ENCODE data around the gene AURKA.
"Not testable (repeated sequence)": the region's sequence is repeated elsewhere in the genome, so short reads cannot be mapped to it uniquely, and the experiment has no call there.

Gene AURKA

DNA sequence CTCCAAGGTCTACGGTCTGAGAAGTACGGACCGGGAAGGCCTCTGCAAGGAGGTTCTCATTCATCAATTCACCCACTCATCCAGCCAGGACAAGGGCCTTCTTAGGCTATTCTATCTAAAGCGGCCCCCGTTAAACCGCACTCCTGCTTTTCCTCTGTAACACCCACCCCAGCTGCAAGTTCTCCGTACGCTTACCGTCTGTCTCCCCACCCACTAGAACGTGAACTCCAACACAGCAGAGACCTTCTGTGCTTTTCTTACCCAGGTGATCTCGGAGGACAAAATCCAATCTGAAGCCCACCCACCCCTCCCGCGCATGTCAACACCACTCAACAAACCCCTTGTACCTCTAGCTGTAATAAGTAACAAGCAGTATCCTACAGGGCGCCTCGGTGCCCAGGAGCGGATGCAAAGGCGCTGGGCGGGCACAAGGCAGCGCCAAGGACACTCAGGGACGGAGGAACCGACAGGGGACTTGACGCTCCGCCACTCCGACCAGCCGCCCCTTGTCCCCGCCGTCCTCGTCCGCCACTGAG is 351 bp downstream of the AURKA start:
- no peak for DNase-seq (ENCODE audit: low spot score)

- DNase-seq (ENCODE audit: low spot score) = no peak
Observed at GRCh38 chr20:56391037-56391436, 978 bp downstream of the AURKA start.

- DNase-seq (ENCODE audit: low spot score) = not testable (repeated sequence)
Observed at GRCh38 chr20:56390396-56390795, 1.6 kb downstream of the AURKA start.

GRCh38 chr20:56389807-56390206 is 2.2 kb downstream of the AURKA start:
- no peak for DNase-seq (ENCODE audit: low spot score)

- DNase-seq (ENCODE audit: low spot score) = no peak
Observed at GRCh38 chr20:56388882-56389281, 3.1 kb downstream of the AURKA start.

DNA sequence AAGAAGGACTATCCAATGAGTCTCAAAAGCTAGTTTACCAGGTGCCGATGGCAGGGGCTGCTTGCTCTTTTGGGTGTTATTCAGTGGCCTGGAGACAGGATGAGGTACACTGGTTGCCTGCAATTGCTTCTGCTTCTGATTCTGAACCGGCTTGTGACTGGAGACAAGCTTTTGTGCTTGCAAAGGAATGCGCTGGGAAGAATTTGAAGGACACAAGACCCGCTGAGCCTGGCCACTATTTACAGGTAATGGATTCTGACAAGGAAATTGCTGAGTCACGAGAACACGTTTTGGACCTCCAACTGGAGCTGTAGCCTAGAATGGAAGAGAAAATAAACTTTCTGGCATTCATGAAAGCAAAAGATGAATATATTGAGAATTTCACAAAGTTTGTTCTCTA is 5.8 kb downstream of the AURKA start:
- DNase-seq (ENCODE audit: low spot score) = no peak

DNA sequence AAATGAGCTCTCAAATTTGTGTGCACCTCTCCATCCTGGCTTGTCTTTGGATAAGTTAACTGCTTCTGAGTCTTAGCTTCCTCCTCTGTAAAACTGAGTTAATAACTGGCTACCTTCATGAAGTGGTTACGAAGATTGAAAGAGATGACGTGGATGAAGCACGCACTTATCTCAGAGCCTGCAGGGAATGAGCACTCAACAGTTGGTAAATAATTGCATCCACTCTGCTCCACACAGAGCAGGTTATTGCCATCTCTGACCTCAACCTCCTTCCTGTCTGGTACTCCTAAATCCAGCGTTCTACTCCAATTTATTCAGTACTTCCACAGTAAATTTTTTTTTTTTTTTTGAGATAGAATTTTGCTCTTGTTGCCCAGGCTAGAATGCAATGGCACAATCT is 6.9 kb downstream of the AURKA start:
- no peak for DNase-seq (ENCODE audit: low spot score)

DNA sequence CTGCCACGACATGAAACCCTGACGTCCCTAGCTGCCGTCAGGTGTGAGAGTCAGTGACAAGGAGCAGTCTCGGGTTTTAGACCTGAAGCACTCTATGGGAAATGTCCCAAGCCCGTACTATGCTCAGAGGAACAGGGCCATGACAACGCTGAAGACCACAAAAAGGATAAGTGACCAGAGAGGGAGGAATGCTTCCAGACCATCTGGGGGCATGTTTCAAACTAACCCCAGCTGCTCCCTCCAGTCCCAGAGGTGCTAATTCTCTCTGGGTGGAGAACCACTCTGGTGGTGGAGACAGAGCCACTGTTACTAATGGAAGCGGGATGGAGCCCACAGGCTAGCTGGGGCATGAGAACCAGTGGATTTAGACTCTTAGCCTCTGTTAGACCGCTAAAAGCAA is 8.7 kb downstream of the AURKA start:
- DNase-seq (ENCODE audit: low spot score) = no peak

DNA sequence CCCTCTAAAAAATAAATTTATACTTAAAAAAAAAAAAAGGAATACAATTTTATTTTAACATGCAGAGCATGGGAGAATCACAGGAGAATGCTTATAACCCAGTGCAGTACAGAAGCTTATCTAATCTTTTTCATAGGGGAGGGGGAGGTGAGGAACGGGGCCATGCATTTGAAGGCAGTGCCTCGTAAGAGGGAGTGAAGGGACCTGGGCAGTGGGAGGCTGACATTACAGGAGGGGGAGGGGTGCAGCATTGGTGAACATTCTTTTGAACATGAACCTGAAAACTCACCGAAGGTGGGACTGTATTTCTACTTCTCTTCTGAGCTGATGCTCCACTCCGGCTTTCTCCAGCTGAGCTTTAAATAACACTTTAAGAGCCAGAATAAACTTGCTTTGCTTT is 9.3 kb downstream of the AURKA start:
- DNase-seq (ENCODE audit: low spot score) = no peak

DNA sequence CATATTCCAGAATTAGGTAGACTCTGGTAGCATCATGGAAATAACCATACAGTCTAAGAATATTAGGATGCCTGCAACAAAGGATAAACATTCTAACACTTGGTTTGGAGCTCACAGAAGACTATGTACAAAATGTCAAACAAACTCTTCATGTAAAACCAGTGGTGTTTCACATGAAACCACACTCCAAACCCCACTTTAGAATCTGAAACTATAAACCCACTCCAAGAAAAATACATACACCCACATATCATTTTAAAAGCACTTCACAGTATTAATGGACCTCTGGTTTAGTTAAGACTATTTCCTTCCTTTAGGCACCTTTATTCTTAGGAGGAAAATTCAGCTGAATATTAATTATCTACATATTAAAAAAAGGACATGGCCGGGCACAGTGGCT is 10.5 kb downstream of the AURKA start:
- no peak for DNase-seq (ENCODE audit: low spot score)

DNA sequence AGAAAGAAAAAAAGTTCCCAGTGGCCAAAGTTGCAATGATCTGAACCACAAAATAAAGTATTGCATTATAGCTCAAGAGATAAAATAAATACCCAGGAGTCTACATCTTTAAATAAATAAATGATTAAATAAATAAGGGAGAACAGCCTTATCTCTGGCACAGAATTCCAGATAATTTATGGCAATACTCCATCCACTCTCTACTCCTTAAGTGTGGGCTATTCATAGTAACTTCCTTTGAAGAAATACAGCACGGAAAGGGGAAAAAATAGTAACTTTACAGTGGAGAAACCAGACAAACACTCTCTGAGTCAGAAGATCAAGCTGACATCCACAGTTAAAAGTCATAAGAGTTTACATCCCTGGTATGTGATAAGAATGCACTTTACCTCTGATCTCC is 11.6 kb downstream of the AURKA start:
- no peak for DNase-seq (ENCODE audit: low spot score)

- DNase-seq (ENCODE audit: low spot score) = no peak
Observed at GRCh38 chr20:56378386-56378785, 13.6 kb downstream of the AURKA start.

DNA sequence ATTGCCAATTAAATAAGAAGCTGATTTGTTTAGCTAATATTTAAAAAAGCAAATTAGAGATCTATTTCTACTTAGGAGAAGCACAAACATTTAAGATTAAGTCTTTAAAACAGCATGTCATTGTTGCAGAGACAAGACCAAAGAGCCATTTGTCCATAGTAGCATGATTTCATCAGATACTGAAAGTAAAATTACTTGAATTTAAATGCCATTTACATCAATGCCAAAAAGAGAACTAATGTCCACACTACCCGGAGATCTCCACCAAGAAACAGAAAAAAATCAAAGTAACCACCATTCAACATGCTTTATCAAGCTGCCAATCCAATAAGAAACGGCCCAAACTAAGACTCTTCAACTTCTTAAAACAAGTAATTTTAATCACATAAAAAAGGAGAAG is 15.7 kb downstream of the AURKA start:
- DNase-seq (ENCODE audit: low spot score) = no peak

DNA sequence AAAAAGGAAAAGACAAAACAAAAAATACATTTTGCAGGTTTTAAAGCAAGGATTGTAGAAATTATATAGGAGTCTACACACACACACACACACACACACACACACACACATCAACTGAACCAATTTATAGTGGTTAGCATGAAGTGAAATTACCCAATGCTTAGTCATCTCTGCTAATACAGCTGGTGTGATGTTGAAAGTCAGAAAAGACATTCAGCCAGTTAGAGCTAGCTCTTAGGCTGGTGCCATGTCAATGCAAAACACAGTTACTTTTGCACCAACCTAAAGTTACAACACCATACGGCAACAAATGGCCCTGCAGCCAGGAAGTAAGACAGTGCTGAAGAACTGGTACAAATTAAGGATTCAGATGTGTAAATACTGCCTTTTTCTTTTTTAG is 18.1 kb downstream of the AURKA start:
- no peak for DNase-seq (ENCODE audit: low spot score)

- no peak for DNase-seq (ENCODE audit: low spot score)
Observed at GRCh38 chr20:56372850-56373249, 19.2 kb downstream of the AURKA start.

DNA sequence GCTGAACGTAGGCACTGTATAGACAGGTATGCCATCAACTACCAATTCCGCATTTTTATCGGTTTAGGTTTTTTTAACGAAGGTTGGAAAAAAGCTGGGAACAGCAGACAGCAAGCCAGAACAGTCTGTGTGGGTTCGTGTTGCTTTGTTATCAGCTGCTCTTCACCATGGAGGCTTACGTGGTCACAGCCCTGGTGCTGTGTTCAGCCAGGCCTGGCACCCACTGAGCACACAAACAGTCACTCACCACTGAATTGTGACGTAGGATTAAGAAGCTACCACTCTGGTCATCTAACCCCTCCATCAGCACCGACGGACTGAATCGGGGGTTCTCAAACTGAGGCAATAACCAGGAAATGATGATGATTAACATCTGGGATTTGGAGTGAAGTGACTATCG is 20.0 kb downstream of the AURKA start:
- DNase-seq (ENCODE audit: low spot score) = no peak

- no peak for DNase-seq (ENCODE audit: low spot score)
Observed at GRCh38 chr20:56369179-56369578, 22.8 kb downstream of the AURKA start.

- peak; percentile 94 for DNase-seq (ENCODE audit: low spot score)
Observed at GRCh38 chr20:56368351-56369134, 23.5 kb downstream of the AURKA start.

GRCh38 chr20:56363491-56363890 is 28.5 kb downstream of the AURKA start:
- no peak for DNase-seq (ENCODE audit: low spot score)

- no peak for DNase-seq (ENCODE audit: low spot score)
Observed at GRCh38 chr20:56362833-56363413, 29.1 kb downstream of the AURKA start.

- no peak for DNase-seq (ENCODE audit: low spot score)
Observed at GRCh38 chr20:56361900-56362299, 30.1 kb downstream of the AURKA start.

DNA sequence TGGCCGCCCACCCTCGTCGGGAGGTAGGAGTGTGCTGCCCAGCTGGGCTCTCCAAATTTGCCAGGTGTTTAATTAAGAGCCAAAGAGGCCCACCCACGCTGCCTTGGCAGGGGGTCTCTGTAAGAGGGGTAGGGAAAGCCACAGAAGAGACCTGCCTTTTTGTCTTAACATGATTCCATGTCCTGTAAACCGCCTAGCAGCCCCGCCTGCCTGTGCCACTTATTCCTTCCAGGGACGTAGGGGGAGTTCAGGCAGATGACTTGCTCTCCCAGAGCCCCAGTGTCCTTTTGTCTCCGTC is 31.2 kb downstream of the AURKA start:
- DNase-seq (ENCODE audit: low spot score) = no peak

- DNase-seq (ENCODE audit: low spot score) = no peak
Observed at GRCh38 chr20:56360133-56360907, 31.7 kb downstream of the AURKA start.
